Liver (tissue), 9 donors: ENCODE data around the gene DOC2B. TPM values are rescaled to one million over a fixed set of nuclear protein-coding genes. Genes with fewer than 3 reads are reported as not detected.
"Not testable (repeated sequence)": the region's sequence is repeated elsewhere in the genome, so short reads cannot be mapped to it uniquely, and the experiment has no call there.

Experiments used
- DNase-seq: peaks from one replicate; pipeline ENCODE4 v3.0.0-alpha.2; 2017; ENCODE audit warnings: low spot score
- H3K27ac ChIP-seq, 2 donors: one replicate each; pipeline ENCODE4 v1.7.0; 2013; ENCODE audit warnings: inconsistent platforms in 2 of 2, low read length in 2 of 2, control low read depth in 1 of 2, low read depth in 1 of 2, mild to moderate bottlenecking in 1 of 2
- H3K27me3 ChIP-seq, 4 donors: one replicate each; pipeline versions ENCODE4 v1.6.1 to v1.7.0; 2013; ENCODE audit warnings: low read length in 3 of 4, inconsistent platforms in 1 of 4, mild to moderate bottlenecking in 1 of 4, moderate library complexity in 1 of 4; ENCODE audit not compliant: control insufficient read depth in 4 of 4, insufficient read depth in 4 of 4
- H3K36me3 ChIP-seq, 4 donors: one replicate each; pipeline versions ENCODE4 v1.6.1 to v1.7.0; 2013; ENCODE audit warnings: low read length in 3 of 4, mild to moderate bottlenecking in 3 of 4, low read depth in 1 of 4, moderate library complexity in 1 of 4; ENCODE audit not compliant: control insufficient read depth in 4 of 4, insufficient read depth in 3 of 4
- H3K4me1 ChIP-seq, 4 donors: one replicate each; pipeline versions ENCODE4 v1.6.1 to v1.7.0; 2013; ENCODE audit warnings: low read length in 3 of 4, mild to moderate bottlenecking in 3 of 4, moderate library complexity in 1 of 4; ENCODE audit not compliant: control insufficient read depth in 4 of 4, insufficient read depth in 4 of 4
- H3K4me3 ChIP-seq, 3 donors: one replicate each; pipeline versions ENCODE4 v1.6.1 to v1.7.0; 2013; ENCODE audit warnings: low read length in 3 of 3, control low read depth in 1 of 3, low read depth in 1 of 3, mild to moderate bottlenecking in 1 of 3
- H3K9ac ChIP-seq, 2 donors: one replicate each; pipeline ENCODE4 v1.7.0; 2013; ENCODE audit warnings: low read length in 2 of 2, mild to moderate bottlenecking in 2 of 2, moderate library complexity in 2 of 2, control low read depth in 1 of 2, low read depth in 1 of 2
- H3K9me3 ChIP-seq, 4 donors: one replicate each; pipeline versions ENCODE4 v1.6.1 to v1.7.0; 2013; ENCODE audit warnings: low read length in 3 of 4; ENCODE audit not compliant: control insufficient read depth in 4 of 4
- EGR1 ChIP-seq, 2 donors: IDR thresholded peaks; 2 replicates each; pipeline ENCODE4 v1.6.1; 2016 to 2018; ENCODE audit warnings: antibody characterized with exemption in 2 of 2, low read depth in 2 of 2
- FOXA1 ChIP-seq: IDR thresholded peaks from 2 replicates; pipeline ENCODE4 v1.6.1; 2016; ENCODE audit warnings: antibody characterized with exemption
- FOXA2 ChIP-seq: IDR thresholded peaks from 2 replicates; pipeline ENCODE4 v1.6.1; 2016; ENCODE audit warnings: antibody characterized with exemption
- GABPA ChIP-seq, 2 donors: IDR thresholded peaks in 1 of 2; conservative IDR thresholded peaks in 1 of 2; 2 replicates each; pipeline ENCODE4 v1.6.1; 2016; ENCODE audit warnings: antibody characterized with exemption in 2 of 2, mild to moderate bottlenecking in 1 of 2, moderate library complexity in 1 of 2
- HNF4A ChIP-seq, 2 donors: conservative IDR thresholded peaks; 2 replicates each; pipeline ENCODE4 v1.6.1; 2016; ENCODE audit warnings: antibody characterized with exemption in 2 of 2, mild to moderate bottlenecking in 2 of 2
- HNF4G ChIP-seq: IDR thresholded peaks from 2 replicates; pipeline ENCODE4 v1.6.1; 2016; ENCODE audit warnings: antibody characterized with exemption
- JUND ChIP-seq, 2 donors: IDR thresholded peaks; 2 replicates each; pipeline ENCODE4 v1.6.1; 2016; ENCODE audit warnings: antibody characterized with exemption in 2 of 2
- NR2F2 ChIP-seq: IDR thresholded peaks from 2 replicates; pipeline ENCODE4 v1.6.1; 2016; ENCODE audit warnings: antibody characterized with exemption
- RAD21 ChIP-seq, 2 donors: IDR thresholded peaks; 2 replicates each; pipeline ENCODE4 v1.6.1; 2016; ENCODE audit warnings: antibody characterized with exemption in 2 of 2, mild to moderate bottlenecking in 2 of 2
- RXRA ChIP-seq, 2 donors: IDR thresholded peaks; 2 replicates each; pipeline ENCODE4 v1.6.1; 2017 to 2018; ENCODE audit warnings: antibody characterized with exemption in 2 of 2, mild to moderate bottlenecking in 1 of 2
- SP1 ChIP-seq: IDR thresholded peaks from 2 replicates; pipeline ENCODE4 v1.6.1; 2018; ENCODE audit warnings: antibody characterized with exemption, mild to moderate bottlenecking
- TAF1 ChIP-seq: conservative IDR thresholded peaks from 2 replicates; pipeline ENCODE4 v1.6.1; 2016; ENCODE audit warnings: antibody characterized with exemption, mild to moderate bottlenecking
- YY1 ChIP-seq: IDR thresholded peaks from 2 replicates; pipeline ENCODE4 v1.6.1; 2016; ENCODE audit warnings: antibody characterized with exemption, mild to moderate bottlenecking
- WGBS: extraction: QIAGEN DNeasy Blood & Tissue Kit; methylation state at CpG from one replicate; pipeline ENCODE4 v1.1.7; 2013; 5-methylcytosine and 5-hydroxymethylcytosine counted together
- polyA plus RNA-seq, 2 donors: library from polyadenylated mRNA; stranded (reverse) in 1 of 2; unstranded in 1 of 2; fragments of 200-250 nt in 1 of 2; fragments of >200 nt in 1 of 2; fragmentation: Nextera tagmentation in 1 of 2; extraction: Ambion mirVana in 1 of 2; gene quantifications; one replicate each; pipeline versions ENCODE4 v1.2.1 to v1.2.3, GENCODE V29; 2013 to 2015
- total RNA-seq, 2 donors: library from RNA; depleted of rRNA; stranded (reverse); fragments of >200 nt; gene quantifications; one replicate each; pipeline ENCODE4 v1.2.3, GENCODE V29; 2014
- TF ChIP-seq, protein P1 (sequence below): IDR thresholded peaks from 2 replicates; pipeline ENCODE4 v1.6.1; 2016; ENCODE audit warnings: antibody characterized with exemption
- TF ChIP-seq, protein P2 (sequence below): IDR thresholded peaks from 2 replicates; pipeline ENCODE4 v1.6.1; 2016; ENCODE audit warnings: antibody characterized with exemption, mild to moderate bottlenecking
- TF ChIP-seq, protein P3 (sequence below): fragments of 150-350 bp; IDR thresholded peaks from 2 replicates; pipeline ENCODE4 v1.5.1; 2017; ENCODE audit warnings: improper control_type of control experiment, low read depth, low read length; ENCODE audit not compliant: missing input control
- TF ChIP-seq, protein P4 (sequence below): IDR thresholded peaks from 2 replicates; pipeline ENCODE4 v1.6.1; 2016; ENCODE audit warnings: antibody characterized with exemption
- TF ChIP-seq, protein P5 (sequence below): IDR thresholded peaks from 2 replicates; pipeline ENCODE4 v1.6.1; 2016; ENCODE audit warnings: antibody characterized with exemption
- donor health status: healthy.
- donor health status: healthy.
- donor health status: healthy.
- donor health status: healthy.
- donor health status: healthy.

DOC2B gene
- total and polyA plus RNA-seq, 4 donors: 0.08 to 1.0 (median 0.61) TPM

DNA sequence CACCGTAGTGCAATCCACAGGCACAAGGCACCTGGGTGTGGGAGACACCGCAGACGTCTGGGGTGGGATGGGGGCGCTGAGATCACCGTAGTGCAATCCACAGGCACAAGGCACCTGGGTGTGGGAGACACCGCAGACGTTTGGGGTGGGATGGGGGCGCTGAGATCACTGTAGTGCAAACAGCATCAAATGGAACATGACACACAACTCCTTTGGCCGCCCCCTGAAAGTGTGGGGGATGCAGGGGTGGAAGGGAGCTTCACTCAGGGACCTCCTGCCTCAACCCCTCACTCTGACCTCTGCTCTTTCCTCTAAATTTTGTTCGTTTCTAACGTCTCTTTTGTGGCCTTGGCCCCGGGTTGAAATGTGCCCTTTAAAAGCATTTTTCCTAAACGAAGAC is 20.3 kb upstream of the DOC2B start:
- not testable (repeated sequence) for H3K9me3 ChIP-seq, H3K4me3 ChIP-seq, H3K27ac ChIP-seq, H3K36me3 ChIP-seq, H3K27me3 ChIP-seq, DNase-seq, H3K9ac ChIP-seq
- WGBS: 57% methylated on average over 11 of the region's 13 CpGs
- H3K4me1 ChIP-seq: peaks cover 6 to 13% (median 12%) of the 10 kb centered on the region in 4 donors

DNA sequence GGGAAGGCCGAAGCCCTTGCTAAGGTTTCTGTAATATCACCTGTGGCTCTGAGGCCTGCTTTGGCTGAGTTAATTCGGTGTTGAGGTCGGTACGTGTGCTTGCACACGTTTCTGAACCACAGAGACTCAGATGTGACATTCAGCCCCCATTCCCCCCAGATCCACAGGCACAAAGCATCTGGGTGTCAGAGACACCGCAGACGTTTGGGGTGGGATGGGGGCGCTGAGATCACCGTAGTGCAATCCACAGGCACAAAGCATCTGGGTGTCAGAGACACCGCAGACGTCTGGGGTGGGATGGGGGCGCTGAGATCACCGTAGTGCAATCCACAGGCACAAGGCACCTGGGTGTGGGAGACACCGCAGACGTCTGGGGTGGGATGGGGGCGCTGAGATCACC is 19.8 kb upstream of the DOC2B start:
- not testable (repeated sequence) for H3K9me3 ChIP-seq, H3K4me3 ChIP-seq, H3K27me3 ChIP-seq, H3K36me3 ChIP-seq, H3K27ac ChIP-seq, H3K9ac ChIP-seq, DNase-seq
- peaks cover 6 to 13% (median 12%) of the 10 kb centered on the region in 4 donors for H3K4me1 ChIP-seq
- WGBS: 89% methylated on average over 13 of the region's 16 CpGs

DNA sequence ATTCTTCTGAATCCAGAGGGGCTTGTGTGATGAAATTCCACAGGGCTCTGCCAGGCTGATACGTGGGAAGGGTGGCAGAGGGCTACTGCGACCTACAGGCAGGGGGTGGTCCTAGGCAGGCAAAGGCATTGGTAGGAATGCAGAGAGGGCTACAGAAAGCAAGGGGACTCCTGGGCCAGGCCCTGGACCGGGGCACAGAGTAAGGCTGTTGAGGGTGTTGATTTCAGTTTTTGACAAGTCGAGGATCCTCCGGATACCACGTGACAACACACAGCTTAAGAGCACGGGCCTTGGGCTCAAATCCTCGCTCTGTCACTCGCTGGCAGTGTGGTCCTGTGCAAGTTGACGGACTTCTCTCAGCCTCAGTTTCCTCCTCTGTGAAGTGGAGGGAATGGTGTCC is 19.1 kb upstream of the DOC2B start:
- no peak for DNase-seq
- Histone ChIP-seq H3K36me3 (no peaks in the 10 kb centered on the region), H3K27me3 (no peaks in the 10 kb centered on the region), H3K27ac (peak overlapping the region; percentile 22 to 51), H3K4me3 (no peak overlapping the region), H3K9ac (peak overlapping the region in 1 of 2 donors; percentile 28), H3K4me1 (peaks cover 6 to 13% (median 12%) of the 10 kb centered on the region in 4 donors), H3K9me3 (no peaks in the 10 kb centered on the region)
- no peak for TF ChIP-seq JUND (IDR thresholded peaks at IDR 0.05)
- no peak for TF ChIP-seq EGR1 (IDR thresholded peaks at IDR 0.05; ENCODE audit: low read depth in 2 of 2)
- no peak for TF ChIP-seq RAD21 (IDR thresholded peaks at IDR 0.05)
- TF ChIP-seq GABPA (IDR thresholded peaks at IDR 0.05 in 1 of 2, conservative IDR thresholded peaks at IDR 0.05 in 1 of 2): no peak
- TF ChIP-seq, protein P1, sequence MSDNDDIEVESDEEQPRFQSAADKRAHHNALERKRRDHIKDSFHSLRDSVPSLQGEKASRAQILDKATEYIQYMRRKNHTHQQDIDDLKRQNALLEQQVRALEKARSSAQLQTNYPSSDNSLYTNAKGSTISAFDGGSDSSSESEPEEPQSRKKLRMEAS: no peak
- TF ChIP-seq HNF4G: no peak
- TF ChIP-seq NR2F2: no peak
- no peak for TF ChIP-seq TAF1
- TF ChIP-seq SP1: no peak
- TF ChIP-seq, protein P2, sequence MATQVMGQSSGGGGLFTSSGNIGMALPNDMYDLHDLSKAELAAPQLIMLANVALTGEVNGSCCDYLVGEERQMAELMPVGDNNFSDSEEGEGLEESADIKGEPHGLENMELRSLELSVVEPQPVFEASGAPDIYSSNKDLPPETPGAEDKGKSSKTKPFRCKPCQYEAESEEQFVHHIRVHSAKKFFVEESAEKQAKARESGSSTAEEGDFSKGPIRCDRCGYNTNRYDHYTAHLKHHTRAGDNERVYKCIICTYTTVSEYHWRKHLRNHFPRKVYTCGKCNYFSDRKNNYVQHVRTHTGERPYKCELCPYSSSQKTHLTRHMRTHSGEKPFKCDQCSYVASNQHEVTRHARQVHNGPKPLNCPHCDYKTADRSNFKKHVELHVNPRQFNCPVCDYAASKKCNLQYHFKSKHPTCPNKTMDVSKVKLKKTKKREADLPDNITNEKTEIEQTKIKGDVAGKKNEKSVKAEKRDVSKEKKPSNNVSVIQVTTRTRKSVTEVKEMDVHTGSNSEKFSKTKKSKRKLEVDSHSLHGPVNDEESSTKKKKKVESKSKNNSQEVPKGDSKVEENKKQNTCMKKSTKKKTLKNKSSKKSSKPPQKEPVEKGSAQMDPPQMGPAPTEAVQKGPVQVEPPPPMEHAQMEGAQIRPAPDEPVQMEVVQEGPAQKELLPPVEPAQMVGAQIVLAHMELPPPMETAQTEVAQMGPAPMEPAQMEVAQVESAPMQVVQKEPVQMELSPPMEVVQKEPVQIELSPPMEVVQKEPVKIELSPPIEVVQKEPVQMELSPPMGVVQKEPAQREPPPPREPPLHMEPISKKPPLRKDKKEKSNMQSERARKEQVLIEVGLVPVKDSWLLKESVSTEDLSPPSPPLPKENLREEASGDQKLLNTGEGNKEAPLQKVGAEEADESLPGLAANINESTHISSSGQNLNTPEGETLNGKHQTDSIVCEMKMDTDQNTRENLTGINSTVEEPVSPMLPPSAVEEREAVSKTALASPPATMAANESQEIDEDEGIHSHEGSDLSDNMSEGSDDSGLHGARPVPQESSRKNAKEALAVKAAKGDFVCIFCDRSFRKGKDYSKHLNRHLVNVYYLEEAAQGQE: no peak
- TF ChIP-seq FOXA1: no peak
- no peak for TF ChIP-seq RXRA (IDR thresholded peaks at IDR 0.05)
- TF ChIP-seq, protein P3, sequence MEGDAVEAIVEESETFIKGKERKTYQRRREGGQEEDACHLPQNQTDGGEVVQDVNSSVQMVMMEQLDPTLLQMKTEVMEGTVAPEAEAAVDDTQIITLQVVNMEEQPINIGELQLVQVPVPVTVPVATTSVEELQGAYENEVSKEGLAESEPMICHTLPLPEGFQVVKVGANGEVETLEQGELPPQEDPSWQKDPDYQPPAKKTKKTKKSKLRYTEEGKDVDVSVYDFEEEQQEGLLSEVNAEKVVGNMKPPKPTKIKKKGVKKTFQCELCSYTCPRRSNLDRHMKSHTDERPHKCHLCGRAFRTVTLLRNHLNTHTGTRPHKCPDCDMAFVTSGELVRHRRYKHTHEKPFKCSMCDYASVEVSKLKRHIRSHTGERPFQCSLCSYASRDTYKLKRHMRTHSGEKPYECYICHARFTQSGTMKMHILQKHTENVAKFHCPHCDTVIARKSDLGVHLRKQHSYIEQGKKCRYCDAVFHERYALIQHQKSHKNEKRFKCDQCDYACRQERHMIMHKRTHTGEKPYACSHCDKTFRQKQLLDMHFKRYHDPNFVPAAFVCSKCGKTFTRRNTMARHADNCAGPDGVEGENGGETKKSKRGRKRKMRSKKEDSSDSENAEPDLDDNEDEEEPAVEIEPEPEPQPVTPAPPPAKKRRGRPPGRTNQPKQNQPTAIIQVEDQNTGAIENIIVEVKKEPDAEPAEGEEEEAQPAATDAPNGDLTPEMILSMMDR: no peak
- no peak for TF ChIP-seq HNF4A (conservative IDR thresholded peaks at IDR 0.05)
- TF ChIP-seq, protein P4, sequence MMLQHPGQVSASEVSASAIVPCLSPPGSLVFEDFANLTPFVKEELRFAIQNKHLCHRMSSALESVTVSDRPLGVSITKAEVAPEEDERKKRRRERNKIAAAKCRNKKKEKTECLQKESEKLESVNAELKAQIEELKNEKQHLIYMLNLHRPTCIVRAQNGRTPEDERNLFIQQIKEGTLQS: no peak
- TF ChIP-seq, protein P5, sequence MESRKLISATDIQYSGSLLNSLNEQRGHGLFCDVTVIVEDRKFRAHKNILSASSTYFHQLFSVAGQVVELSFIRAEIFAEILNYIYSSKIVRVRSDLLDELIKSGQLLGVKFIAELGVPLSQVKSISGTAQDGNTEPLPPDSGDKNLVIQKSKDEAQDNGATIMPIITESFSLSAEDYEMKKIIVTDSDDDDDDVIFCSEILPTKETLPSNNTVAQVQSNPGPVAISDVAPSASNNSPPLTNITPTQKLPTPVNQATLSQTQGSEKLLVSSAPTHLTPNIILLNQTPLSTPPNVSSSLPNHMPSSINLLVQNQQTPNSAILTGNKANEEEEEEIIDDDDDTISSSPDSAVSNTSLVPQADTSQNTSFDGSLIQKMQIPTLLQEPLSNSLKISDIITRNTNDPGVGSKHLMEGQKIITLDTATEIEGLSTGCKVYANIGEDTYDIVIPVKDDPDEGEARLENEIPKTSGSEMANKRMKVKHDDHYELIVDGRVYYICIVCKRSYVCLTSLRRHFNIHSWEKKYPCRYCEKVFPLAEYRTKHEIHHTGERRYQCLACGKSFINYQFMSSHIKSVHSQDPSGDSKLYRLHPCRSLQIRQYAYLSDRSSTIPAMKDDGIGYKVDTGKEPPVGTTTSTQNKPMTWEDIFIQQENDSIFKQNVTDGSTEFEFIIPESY: no peak
- TF ChIP-seq YY1: no peak
- no peak for TF ChIP-seq FOXA2
- 74% methylated on average over 10 of the region's 10 CpGs for WGBS
